HG02759 (cell line): ENCODE results near the gene ELF3.
"Not testable (repeated sequence)": the region's sequence is repeated elsewhere in the genome, so short reads cannot be mapped to it uniquely, and the experiment has no call there.

Experiments used
- ATAC-seq: cut with Tn5 transposase; IDR thresholded peaks from one replicate; pipeline ENCODE4 v1.9.1; 2021; ENCODE audit warnings: mild to moderate bottlenecking, moderate library complexity; ENCODE audit not compliant: unreplicated experiment

ELF3 gene

GRCh38 chr1:202010180-202011015 lies at the start of gene ELF3:
TSS of gene ELF3 (plus strand) at chr1:202010587. CDS start at chr1:202011137, 550 bp downstream.
- ATAC-seq = peak; percentile 87

GRCh38 chr1:201962382-201962781 lies 48.0 kb upstream of the ELF3 start:
- not testable (repeated sequence) for ATAC-seq

- ATAC-seq = no peak
Observed at GRCh38 chr1:201964261-201964660, 46.1 kb upstream of the ELF3 start.

GRCh38 chr1:201966171-201966570 lies 44.2 kb upstream of the ELF3 start:
- ATAC-seq = peak; percentile 47

GRCh38 chr1:201968202-201968925 lies 42.0 kb upstream of the ELF3 start:
- no peak for ATAC-seq

- ATAC-seq = no peak
Observed at GRCh38 chr1:201970334-201971159, 39.8 kb upstream of the ELF3 start.

- ATAC-seq = no peak
Observed at GRCh38 chr1:201982082-201982622, 28.2 kb upstream of the ELF3 start.

- ATAC-seq = peak; percentile 84
Observed at GRCh38 chr1:201982623-201983379, 27.6 kb upstream of the ELF3 start, which contains the start of gene RNPEP. TSS of gene RNPEP (plus strand) at chr1:201982648. CDS start at chr1:201982667, 19 bp downstream.

- no peak for ATAC-seq
Observed at GRCh38 chr1:201983380-201983805, 27.0 kb upstream of the ELF3 start.

GRCh38 chr1:201984446-201984845 lies 25.9 kb upstream of the ELF3 start:
- ATAC-seq = no peak

- no peak for ATAC-seq
Observed at GRCh38 chr1:201985355-201985754, 25.0 kb upstream of the ELF3 start.

- no peak for ATAC-seq
Observed at GRCh38 chr1:201988601-201989000, 21.8 kb upstream of the ELF3 start.

- ATAC-seq = no peak
Observed at GRCh38 chr1:201989354-201990128, 20.8 kb upstream of the ELF3 start.

- no peak for ATAC-seq
Observed at GRCh38 chr1:201990427-201990826, 20.0 kb upstream of the ELF3 start.

- no peak for ATAC-seq
Observed at GRCh38 chr1:201999625-202000238, 10.7 kb upstream of the ELF3 start.

- ATAC-seq = no peak
Observed at GRCh38 chr1:202002507-202002906, 7.9 kb upstream of the ELF3 start.

- no peak for ATAC-seq
Observed at GRCh38 chr1:202004711-202005110, 5.7 kb upstream of the ELF3 start.

GRCh38 chr1:202005958-202006357 lies 4.4 kb upstream of the ELF3 start:
- no peak for ATAC-seq

- ATAC-seq = no peak
Observed at GRCh38 chr1:202007304-202007703, 3.1 kb upstream of the ELF3 start.
